ENCODE data around the gene C6orf62. TPM values are rescaled to one million over a fixed set of nuclear protein-coding genes. Genes with fewer than 3 reads are reported as not detected.
"Not testable (repeated sequence)": the region's sequence is repeated elsewhere in the genome, so short reads cannot be mapped to it uniquely, and the experiment has no call there.

The C6orf62 gene
- total RNA-seq, 1 donor from 2014 or later: 109 TPM

DNA sequence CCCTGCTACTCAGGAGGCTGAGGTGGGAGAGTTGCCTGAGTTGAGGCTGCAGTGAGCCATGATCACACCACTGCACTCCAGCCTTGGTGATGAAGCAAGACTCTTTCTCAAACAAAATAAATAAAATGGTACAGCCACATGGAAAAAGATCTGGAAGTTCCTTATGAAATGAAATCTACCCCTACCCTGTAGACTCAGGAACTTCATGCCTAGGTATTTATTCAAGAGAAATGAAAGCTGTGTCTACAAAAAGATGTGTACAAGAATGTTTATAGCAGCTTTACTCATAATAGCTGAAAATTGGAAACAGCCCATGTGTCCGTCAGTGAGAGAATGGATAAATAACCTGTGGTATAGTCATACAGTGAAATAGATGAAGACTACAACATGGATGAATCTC is 15.2 kb upstream of the C6orf62 start:
- Mint-ChIP-seq H3K27ac (no peak overlapping the region), H3K4me3 (no peak overlapping the region)

DNA sequence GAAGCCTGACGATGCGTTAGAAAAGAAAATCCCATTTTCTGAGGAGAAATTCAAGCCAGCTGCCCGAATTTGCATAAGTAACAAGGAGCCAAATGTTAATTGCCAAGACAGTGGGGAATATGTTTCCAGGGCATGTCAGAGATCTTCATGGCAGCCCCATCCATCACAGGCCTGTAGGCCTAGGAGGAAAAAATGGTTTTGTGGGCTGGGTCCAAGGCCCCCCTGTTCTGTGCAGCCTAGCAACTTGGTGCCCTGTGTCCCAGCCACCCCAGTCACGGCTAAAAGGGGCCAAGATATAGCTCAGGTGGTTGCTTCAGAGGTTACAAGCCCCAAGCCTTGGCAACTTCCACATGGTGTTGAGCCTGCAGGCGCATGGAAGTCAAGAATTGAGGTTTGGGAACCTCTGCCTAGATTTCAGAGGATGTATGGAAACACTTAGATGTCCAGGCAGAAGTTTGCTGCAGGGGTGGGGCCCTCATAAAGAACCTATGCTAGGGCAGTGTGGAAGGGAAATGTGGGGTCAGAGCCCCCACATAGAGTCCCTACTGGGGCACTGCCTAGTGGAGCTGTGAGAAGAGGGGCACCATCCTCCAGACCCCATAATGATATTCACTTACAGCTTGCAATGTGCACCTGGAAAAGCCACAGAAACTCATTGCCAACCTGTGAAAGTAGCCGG is 12.6 kb upstream of the C6orf62 start:
- H3K36me3 Mint-ChIP-seq (ENCODE audit: low read depth); H3K4me3 Mint-ChIP-seq; H3K4me1 Mint-ChIP-seq (ENCODE audit: low read depth); intact Hi-C loops (cut with micrococcal nuclease); H3K27me3 Mint-ChIP-seq (ENCODE audit: insufficient read depth); DNase-seq (ENCODE audit: low spot score); H3K27ac Mint-ChIP-seq: not testable (repeated sequence)
- H3K9me3 Mint-ChIP-seq: peaks cover 24% of the 10 kb centered on the region

More for the DNA sequence above, 15.2 kb upstream of the C6orf62 start:
- DNase-seq (ENCODE audit: low spot score): no peak
- Mint-ChIP-seq H3K36me3 (ENCODE audit: low read depth) (peaks cover 5% of the 10 kb centered on the region), H3K27me3 (ENCODE audit: insufficient read depth) (peaks cover 5% of the 10 kb centered on the region), H3K9me3 (peaks cover 24% of the 10 kb centered on the region), H3K4me1 (ENCODE audit: low read depth) (no peaks in the 10 kb centered on the region)
- intact Hi-C loops (cut with micrococcal nuclease): no loop called here

DNA sequence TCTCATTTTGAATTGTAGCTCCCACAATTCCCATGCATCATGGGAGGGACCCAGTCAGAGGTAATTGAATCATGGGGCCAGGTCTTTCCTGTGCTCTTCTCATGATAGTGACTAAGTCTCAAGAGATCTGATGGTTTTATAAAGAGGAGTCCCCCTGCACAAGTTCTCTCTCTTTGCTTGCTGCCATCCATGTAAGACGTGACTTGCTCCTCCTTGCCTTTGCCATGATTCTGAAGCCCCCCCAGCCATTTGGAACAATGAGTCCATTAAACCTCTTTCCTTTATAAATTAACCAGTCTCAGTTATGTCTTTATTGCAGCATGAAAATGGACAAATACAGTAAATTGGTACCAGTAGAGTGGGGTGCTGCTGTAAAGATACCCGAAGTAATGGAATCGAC is 11.7 kb upstream of the C6orf62 start:
- intact Hi-C loops (cut with micrococcal nuclease); H3K27ac Mint-ChIP-seq; H3K4me1 Mint-ChIP-seq (ENCODE audit: low read depth); H3K27me3 Mint-ChIP-seq (ENCODE audit: insufficient read depth); H3K36me3 Mint-ChIP-seq (ENCODE audit: low read depth); DNase-seq (ENCODE audit: low spot score); H3K4me3 Mint-ChIP-seq: not testable (repeated sequence)
- peaks cover 24% of the 10 kb centered on the region for H3K9me3 Mint-ChIP-seq

DNA sequence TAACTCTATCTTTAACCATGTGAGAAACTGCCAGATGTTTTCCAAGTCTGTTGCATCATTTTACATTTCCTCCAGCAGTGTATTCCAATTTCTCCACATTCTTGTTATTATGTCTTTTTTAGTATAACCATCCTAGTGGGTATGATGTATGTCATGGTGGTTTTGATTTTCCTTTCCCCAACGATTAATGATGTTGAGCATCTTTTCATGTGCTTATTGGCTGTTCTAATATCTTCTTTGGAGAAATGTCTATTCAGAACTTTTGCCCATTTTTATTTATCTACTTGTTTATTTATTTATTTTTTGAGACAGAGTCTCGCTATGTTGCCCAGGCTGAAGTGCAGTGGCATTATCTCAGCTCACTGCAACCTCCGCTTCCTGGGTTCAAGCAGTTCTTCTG is 4.3 kb upstream of the C6orf62 start:
- no peak for DNase-seq (ENCODE audit: low spot score)
- Mint-ChIP-seq H3K36me3 (ENCODE audit: low read depth) (peaks cover 10% of the 10 kb centered on the region), H3K9me3 (no peaks in the 10 kb centered on the region), H3K27ac (peak overlapping the region; percentile 9), H3K27me3 (ENCODE audit: insufficient read depth) (no peaks in the 10 kb centered on the region), H3K4me3 (no peak overlapping the region), H3K4me1 (ENCODE audit: low read depth) (peaks cover 23% of the 10 kb centered on the region)
- intact Hi-C loops (cut with micrococcal nuclease): loop anchor here (5.0 kb wide), 2 partner anchors 76 to 394 kb away; partner anchors contain the start of gene KIAA0319

DNA sequence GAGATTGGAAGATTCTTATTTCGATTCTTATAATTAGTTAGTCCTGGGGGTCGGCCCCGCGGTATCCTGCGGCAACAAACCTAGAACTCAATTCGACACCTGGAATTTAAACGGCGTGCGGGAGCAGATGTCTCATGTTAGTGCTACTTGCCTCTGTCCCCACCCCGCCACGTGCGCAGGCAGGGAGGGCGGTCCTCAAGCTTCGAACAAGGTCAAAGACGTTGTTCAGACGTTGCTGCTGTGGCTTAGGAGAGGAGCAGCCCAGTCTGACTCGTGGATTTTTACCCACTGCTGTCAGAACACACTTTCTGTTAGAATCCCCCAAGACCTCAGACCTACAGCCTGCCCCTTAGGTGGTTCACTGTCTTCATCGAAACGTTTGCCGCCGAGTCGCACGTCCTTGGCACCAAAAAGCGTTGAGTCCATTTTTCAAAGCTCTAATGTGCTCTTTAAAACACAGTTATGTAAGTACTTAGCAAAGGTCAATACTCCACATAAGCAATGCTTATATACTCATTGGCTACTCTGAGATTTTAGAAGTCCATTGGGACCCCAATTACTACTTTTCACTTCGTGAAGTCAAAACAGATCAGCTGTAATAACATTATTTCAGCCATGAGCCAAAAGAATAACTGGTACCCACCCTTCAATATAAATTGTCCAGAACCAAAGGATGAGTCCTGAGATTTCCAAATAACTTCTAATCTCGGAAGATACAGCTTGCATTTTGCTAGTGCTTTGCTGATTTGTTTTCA is 2.7 kb upstream of the C6orf62 start:
- Mint-ChIP-seq H3K27me3 (ENCODE audit: insufficient read depth) (no peaks in the 10 kb centered on the region), H3K4me3 (peak overlapping the region; percentile 100), H3K9me3 (no peaks in the 10 kb centered on the region), H3K36me3 (ENCODE audit: low read depth) (peaks cover 20% of the 10 kb centered on the region), H3K27ac (peak overlapping the region; percentile 96), H3K4me1 (ENCODE audit: low read depth) (peaks cover 39% of the 10 kb centered on the region)
- DNase-seq (ENCODE audit: low spot score): no peak
- intact Hi-C loops (cut with micrococcal nuclease): loop anchor here (1.0 to 5.0 kb wide), 6 partner anchors 22 to 417 kb away; partner anchors contain the start of genes GMNN, KIAA0319 and TDP2

DNA sequence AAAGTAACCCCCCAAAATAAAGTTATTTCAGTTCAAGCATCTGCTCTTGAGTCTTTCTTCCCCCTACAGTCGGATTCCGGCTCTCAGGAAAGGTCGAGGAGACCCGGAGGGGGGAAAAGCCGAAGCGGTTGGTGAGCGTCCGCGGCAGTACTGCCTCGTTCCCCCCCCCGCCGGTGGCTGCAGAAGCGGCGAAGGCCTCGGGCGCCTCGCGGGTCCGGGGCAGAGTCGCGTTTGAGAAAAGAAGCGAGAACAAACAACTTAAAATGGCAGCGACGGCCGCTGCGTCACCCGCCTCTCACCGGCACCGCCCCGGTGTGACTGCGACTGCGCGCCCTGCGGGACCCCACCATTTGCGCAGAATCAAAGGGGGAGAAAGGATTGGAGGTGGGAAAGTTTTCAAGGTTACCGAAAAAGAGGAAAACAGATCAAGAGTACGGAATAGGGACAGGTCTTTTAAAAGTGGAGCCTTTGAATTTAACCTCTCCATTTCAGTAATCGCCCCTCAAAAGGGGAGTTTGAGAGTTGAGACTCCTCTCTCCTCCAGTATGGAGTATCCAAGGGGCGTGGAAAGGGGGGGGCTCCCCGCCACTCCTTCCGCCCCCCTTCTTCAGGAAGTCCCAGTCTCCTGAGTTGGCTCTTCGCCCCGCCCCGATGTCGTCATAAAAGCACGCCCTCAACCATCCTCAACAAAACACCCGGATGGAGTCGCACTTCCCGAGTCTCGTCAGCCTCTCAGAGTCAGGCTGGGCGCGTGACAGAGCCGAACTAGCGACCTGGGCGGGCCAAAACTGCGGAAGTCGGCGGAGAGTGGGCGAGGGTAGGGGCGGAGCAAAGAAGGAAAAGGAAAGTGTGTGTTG is 1.9 kb upstream of the C6orf62 start:
- Mint-ChIP-seq H3K9me3 (no peaks in the 10 kb centered on the region), H3K27ac (peak overlapping the region; percentile 96), H3K27me3 (ENCODE audit: insufficient read depth) (no peaks in the 10 kb centered on the region), H3K4me1 (ENCODE audit: low read depth) (peaks cover 47% of the 10 kb centered on the region), H3K36me3 (ENCODE audit: low read depth) (peaks cover 27% of the 10 kb centered on the region), H3K4me3 (peak overlapping the region; percentile 100)
- peak; percentile 100 for DNase-seq (ENCODE audit: low spot score)
- intact Hi-C loops (cut with micrococcal nuclease): loop anchor here (1.0 to 5.0 kb wide), 6 partner anchors 22 to 418 kb away; partner anchors contain the start of genes GMNN, KIAA0319 and TDP2

DNA sequence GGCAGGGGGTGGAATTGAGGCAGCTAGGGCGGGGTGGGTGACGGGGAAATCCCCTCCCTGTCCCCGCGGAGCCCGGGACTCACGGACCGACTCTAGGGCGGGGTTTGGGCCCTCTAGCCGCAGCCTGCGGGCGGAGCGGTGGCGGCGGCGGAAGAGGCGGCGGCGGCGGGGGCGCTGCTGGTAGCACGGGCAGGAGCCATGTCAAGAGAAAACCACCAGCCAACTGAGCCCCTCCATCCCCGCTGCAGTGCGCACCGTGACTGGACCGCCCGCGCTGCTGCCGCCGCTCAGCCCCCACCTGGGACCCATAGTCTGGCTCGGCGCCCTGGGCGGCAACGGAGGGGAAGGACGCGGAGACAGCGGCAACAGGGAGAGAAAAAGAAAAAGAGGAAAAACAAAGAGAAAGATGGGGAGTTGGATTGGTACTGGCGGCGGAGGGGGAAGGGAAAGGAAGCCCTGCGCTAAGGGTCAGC is 1.2 kb upstream of the C6orf62 start:
- Mint-ChIP-seq H3K4me3 (peak overlapping the region; percentile 100), H3K9me3 (no peaks in the 10 kb centered on the region), H3K4me1 (ENCODE audit: low read depth) (peaks cover 52% of the 10 kb centered on the region), H3K36me3 (ENCODE audit: low read depth) (peaks cover 32% of the 10 kb centered on the region), H3K27me3 (ENCODE audit: insufficient read depth) (no peaks in the 10 kb centered on the region), H3K27ac (peak overlapping the region; percentile 96)
- peak; percentile 82 for DNase-seq (ENCODE audit: low spot score)
- intact Hi-C loops (cut with micrococcal nuclease): loop anchor here (2.0 to 5.0 kb wide), 3 partner anchors 73 to 419 kb away; partner anchors contain the start of gene KIAA0319

DNA sequence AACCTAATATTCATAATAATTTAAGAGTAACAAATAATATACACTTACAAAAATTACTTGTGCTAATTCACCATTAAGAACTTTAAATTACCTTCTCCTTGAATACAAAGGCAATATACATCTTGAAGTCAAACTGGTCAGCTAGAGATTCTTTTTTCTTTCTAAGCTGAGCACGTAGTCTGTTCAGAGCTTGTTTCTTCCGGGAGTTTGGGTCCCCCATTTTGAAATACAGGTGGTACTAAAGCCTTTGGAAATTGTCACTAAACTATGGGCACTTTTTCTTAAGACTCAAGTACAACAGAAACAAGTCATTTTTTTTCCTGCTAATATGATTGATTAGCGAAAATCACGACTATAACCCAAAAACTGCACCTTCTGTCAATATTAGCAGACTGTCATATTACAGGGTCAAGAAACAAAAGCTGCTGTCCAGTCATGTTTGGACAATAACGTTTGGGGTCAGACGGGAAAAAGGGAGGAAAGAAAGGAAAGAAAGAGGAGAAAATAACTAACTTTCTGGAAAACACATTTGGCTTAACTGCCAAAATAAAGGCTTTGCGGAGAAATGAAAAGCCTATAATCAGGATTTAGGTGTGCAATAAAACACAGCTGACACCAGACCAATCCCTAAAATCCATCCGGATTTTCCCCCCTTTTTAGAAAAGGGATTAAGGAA is 367 bp downstream of the C6orf62 start:
- Mint-ChIP-seq H3K27me3 (ENCODE audit: insufficient read depth) (no peaks in the 10 kb centered on the region), H3K36me3 (ENCODE audit: low read depth) (peaks cover 46% of the 10 kb centered on the region), H3K4me1 (ENCODE audit: low read depth) (peaks cover 65% of the 10 kb centered on the region), H3K4me3 (peak overlapping the region; percentile 100), H3K27ac (peak overlapping the region; percentile 96), H3K9me3 (no peaks in the 10 kb centered on the region)
- intact Hi-C loops (cut with micrococcal nuclease): loop anchor here (1.0 to 2.0 kb wide), 3 partner anchors 140 to 289 kb away; no protein-coding TSS in a partner anchor
- no peak for DNase-seq (ENCODE audit: low spot score)

DNA sequence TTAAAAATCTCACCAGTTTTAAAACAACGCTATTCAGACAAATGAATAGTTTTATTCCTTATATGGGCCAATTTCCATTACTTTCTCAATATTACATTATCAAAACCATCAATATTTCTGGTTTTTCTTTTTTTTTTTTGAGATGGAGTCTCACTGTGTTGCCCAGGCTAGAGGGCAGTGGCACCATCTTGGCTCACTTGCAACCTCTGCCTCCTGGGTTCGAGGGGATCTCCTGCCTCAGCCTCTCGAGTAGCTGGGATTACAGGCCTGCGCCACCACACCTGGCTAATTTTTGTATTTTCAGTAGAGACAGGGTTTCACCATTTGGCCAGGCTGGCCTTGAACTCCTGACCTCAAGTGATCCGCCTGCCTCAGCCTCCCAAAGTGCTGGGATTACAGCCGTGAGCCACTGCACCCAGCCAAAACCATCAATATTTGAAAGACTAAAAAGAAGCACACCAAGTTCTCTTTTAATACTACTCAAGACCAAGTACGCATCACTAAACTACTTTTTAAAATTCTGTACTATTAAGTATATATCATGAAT is 2.3 kb downstream of the C6orf62 start:
- peaks cover 61% of the 10 kb centered on the region for H3K36me3 Mint-ChIP-seq (ENCODE audit: low read depth)
- intact Hi-C loops (cut with micrococcal nuclease); H3K27ac Mint-ChIP-seq; H3K27me3 Mint-ChIP-seq (ENCODE audit: insufficient read depth); H3K9me3 Mint-ChIP-seq; DNase-seq (ENCODE audit: low spot score): not testable (repeated sequence)
- peaks cover 74% of the 10 kb centered on the region for H3K4me1 Mint-ChIP-seq (ENCODE audit: low read depth)
- H3K4me3 Mint-ChIP-seq: peak overlapping the region; percentile 100

DNA sequence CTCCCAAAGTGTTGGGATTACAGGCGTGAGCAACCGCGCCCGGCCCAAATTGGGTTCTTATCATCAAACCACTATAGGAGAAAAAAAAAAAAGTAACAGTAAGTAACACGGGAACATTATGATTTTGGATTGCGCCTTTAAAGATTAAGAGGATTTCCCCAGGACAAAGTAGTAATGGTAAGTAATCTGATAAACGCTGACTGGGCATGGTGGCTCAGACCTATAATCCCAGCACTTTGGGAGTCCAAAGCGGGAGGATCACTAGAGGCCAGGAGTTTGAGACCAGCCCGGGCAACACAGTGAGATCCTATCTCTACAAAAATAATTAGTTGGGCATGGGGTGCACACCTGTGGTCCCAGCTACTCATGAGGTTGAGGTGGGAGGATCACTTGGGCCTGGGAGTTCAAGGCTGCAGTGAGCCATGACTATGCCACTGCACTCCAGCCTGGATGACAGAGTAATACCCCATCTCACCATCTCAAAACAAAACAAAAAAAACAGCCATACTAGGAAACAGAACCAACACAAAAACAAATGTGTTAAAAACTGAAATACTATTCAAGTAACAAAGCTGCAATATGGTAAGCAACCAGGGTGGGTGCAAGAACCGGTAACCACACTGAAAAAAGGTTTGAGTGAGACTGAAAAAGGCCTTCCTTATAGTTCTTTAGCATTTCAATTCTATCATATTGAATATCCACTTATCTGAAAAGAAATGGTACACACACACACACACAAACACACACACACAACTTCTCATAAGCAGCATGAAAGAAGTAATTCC is 8.2 kb downstream of the C6orf62 start:
- no peak overlapping the region for H3K4me3 Mint-ChIP-seq
- H3K27ac Mint-ChIP-seq: peak overlapping the region; percentile 35
- peaks cover 52% of the 10 kb centered on the region for H3K4me1 Mint-ChIP-seq (ENCODE audit: low read depth)
- peaks cover 68% of the 10 kb centered on the region for H3K36me3 Mint-ChIP-seq (ENCODE audit: low read depth)
- H3K27me3 Mint-ChIP-seq (ENCODE audit: insufficient read depth): no peaks in the 10 kb centered on the region
- H3K9me3 Mint-ChIP-seq: no peaks in the 10 kb centered on the region
- no peak for DNase-seq (ENCODE audit: low spot score)
- intact Hi-C loops (cut with micrococcal nuclease): no loop called here

DNA sequence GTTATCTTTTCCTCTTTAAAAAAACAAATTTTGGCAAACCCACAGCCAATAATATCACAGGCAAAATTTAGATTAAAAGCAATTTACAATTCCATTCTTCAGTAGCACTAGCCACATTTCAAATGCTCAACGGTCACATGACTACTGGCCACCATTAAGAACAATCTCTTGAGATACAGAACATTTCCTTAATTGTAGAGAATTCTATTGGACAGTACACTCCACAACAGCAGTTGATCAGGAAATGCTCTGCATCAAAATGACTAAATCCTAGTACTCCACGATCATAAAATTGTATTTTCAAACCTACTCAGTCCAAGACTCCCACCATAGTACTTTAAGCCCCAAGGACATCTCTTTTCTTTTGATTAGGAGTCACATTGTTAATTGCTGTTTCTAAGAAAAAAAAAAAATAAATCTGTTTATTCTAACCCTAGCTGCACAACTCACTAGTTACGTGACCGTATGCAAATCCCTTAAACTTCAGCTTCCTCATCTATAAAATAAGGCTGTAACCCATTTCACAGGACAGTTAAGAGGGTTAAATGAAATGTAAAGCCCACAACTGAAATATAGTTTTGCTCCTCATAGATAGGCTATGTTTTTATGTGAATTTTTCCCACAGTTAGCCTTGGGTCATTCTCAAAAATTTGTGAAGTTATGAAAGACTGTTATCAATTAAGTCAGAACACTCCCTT is 9.8 kb downstream of the C6orf62 start:
- Mint-ChIP-seq H3K4me3 (no peak overlapping the region), H3K27me3 (ENCODE audit: insufficient read depth) (no peaks in the 10 kb centered on the region), H3K36me3 (ENCODE audit: low read depth) (peaks cover 63% of the 10 kb centered on the region), H3K27ac (no peak overlapping the region), H3K4me1 (ENCODE audit: low read depth) (peaks cover 48% of the 10 kb centered on the region), H3K9me3 (no peaks in the 10 kb centered on the region)
- DNase-seq (ENCODE audit: low spot score): no peak
- intact Hi-C loops (cut with micrococcal nuclease): no loop called here
